GM04504 (cell line): ENCODE results near the gene CDK17.

Experiments used
- DNase-seq: peaks from one replicate; pipeline ENCODE4 v3.0.0-alpha.2; 2012; ENCODE audit warnings: low read depth

CDK17 gene

GRCh38 chr12:96237465-96238077 lies 162.7 kb downstream of the CDK17 start:
- peak; percentile 94 for DNase-seq

- no peak for DNase-seq
These were observed 163.2 kb downstream of the CDK17 start for GRCh38 chr12:96237035-96237434.

DNA sequence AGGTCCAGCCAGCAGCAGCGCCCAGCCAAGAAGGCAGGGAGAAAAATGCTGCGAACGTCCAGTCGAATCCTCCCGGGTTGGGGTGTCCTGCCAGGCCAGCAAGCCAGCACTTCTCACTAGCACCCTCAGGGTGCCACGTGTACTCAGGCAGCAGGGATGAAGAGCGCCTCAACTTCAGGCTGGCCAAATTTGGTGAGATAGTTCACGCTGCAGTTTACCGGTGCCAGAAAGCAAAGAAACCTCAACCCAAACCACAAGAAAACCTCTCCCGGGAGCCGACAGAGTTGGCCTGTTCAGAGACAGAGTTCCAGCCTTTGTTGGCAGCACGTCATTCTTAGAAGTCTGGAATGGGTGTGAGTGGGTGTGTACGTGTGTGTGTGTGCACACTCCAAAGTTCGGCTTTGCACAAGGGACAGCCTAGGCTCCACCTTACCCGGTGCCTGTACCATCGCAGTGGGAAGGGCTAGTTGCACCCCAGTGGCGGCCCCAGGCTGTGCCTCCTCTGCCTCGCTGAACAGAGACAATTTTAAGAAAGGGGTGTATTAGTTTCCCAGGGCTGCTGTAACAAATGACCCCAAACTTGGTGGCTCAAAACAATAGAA lies 163.9 kb downstream of the CDK17 start:
- DNase-seq: peak; percentile 50

DNA sequence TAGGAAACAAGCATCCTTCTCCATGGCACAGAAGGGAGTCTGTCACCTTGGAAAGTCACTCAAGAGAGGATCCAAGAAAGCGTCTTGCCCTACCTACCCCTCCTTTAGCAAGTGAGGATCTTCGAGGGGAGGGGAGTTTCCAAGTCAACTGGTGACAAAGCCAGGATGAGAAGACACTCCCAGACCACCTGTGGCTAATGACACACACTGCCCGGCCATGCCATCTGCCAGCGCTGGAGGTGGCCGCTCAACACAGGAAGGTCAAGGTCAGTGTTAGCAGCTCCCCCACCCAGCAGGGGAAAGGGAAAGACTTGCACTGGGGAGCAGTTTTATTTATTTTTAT lies 164.8 kb downstream of the CDK17 start:
- no peak for DNase-seq

DNA sequence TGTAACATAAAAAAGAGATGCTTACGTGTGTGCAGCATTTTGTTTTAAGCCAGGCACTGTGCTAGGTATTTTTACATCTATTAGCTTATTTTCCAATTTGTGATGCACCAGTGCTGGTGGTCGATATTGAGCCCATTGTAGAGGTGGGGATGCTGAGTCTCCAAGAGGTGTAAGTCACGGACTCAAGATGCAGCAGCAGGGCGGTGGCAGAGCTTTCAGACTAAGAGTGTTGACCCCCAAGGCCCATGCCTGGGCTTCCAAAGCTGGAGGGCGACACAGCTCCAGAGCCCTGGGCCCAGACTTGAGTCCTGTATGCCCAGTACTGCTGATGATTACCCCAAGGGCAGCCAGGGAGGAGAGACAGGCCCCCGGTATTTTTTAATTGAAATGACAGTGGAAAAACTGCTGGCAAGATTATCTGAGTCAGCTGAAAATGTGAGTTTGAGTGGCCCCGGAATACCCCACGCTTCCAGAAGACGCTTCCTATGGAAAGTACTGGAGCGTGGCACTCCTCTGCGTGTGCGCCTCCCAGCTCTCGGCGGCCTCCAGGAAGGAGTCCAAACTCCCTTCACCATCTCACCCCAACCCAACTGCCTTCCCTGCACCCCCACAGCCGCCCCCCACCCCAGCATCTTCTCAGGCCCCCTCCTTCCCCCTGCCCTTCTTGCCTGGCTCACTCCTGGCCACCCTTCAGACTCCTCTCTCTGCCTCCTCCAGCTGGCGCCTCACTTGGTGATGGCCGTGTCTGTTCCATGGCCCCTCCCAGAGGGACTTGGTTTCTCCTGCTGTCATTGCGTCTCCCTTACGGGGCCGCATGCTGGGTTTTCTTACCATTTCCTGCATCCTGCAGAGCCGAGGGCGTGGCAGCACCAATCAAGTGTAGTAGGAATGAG lies 165.4 kb downstream of the CDK17 start:
- DNase-seq: no peak

DNA sequence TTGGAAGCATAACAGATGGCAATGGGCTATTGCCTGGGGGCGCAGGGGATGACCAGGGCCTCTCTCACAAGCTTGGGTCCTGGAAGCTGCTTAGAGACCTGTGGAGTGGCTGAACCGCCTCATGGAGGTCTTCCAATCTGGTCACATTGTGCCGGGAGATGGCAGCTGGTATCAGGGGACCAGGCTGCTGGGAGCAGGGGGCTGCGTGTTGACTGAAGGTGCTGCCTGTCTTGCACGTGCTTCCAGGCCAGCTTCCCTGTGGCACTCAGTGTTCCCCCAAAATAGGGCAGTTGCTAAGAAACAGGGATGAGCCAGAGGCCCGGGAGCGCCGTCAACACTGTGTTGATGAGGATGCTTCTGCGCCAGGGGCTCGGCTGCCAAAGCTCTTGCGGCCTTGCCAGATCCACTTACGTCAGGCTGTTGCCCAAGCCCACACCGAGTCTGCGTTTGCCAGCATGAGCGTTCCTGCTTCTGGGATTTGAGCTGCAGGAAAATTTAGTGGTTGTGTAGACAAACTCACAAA lies 166.2 kb downstream of the CDK17 start:
- peak; percentile 96 for DNase-seq

GRCh38 chr12:96233168-96233567 lies 167.1 kb downstream of the CDK17 start:
- DNase-seq: no peak

DNA sequence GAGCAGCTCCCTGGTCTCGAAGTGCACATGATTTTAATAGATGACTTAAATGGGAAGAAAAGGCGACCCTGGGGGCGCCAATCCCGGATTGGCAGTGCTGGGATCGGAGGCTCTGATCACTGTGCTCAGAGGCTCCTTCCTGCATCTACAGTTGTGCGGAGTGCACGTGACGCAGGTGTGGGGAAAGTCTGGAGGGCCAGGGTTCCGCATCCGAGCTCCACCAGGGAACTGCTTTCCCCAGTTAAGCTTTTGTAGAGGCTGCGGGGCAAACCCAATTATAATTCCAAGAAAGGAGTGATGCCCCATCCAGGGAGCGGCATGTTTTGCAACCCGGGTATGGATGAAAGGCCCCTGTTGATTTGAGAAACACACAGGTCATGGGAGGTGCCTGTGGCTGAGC lies 169.6 kb downstream of the CDK17 start:
- no peak for DNase-seq

GRCh38 chr12:96228566-96229248 lies 171.5 kb downstream of the CDK17 start:
- DNase-seq: no peak
